ENCODE data around the gene AMPD2. TPM values are rescaled to one million over a fixed set of nuclear protein-coding genes. Genes with fewer than 3 reads are reported as not detected.
A peak's percentile ranks its signal among the peaks of the same experiment; 100 is the strongest.

Gene AMPD2
- total RNA-seq, 1 donor from 2014 or later, result 134 TPM

- no peak for DNase-seq (ENCODE audit: low spot score in 2 of 2, unreplicated experiment in 2 of 2)
- H3K27me3 Mint-ChIP-seq (ENCODE audit: low read depth), result no peaks in the 10 kb centered on the region
These were observed 13.2 kb downstream of the AMPD2 start for GRCh38 chr1:109632671-109633346.

GRCh38 chr1:109634292-109634691, 14.7 kb downstream of the AMPD2 start:
- DNase-seq (ENCODE audit: low spot score in 2 of 2, unreplicated experiment in 2 of 2), result no peak

More at GRCh38 chr1:109632671-109633346, 13.2 kb downstream of the AMPD2 start:
- TF ChIP-seq CTCF (IDR thresholded peaks at IDR 0.05; ENCODE audit: unreplicated experiment), result no peak
- peak overlapping the region; percentile 47 for H3K27ac Mint-ChIP-seq
- peaks cover 16% of the 10 kb centered on the region for H3K4me1 Mint-ChIP-seq
- no peak overlapping the region for H3K4me3 Mint-ChIP-seq
- peaks cover 24% of the 10 kb centered on the region for H3K36me3 Mint-ChIP-seq
- no peaks in the 10 kb centered on the region for H3K9me3 Mint-ChIP-seq

DNA sequence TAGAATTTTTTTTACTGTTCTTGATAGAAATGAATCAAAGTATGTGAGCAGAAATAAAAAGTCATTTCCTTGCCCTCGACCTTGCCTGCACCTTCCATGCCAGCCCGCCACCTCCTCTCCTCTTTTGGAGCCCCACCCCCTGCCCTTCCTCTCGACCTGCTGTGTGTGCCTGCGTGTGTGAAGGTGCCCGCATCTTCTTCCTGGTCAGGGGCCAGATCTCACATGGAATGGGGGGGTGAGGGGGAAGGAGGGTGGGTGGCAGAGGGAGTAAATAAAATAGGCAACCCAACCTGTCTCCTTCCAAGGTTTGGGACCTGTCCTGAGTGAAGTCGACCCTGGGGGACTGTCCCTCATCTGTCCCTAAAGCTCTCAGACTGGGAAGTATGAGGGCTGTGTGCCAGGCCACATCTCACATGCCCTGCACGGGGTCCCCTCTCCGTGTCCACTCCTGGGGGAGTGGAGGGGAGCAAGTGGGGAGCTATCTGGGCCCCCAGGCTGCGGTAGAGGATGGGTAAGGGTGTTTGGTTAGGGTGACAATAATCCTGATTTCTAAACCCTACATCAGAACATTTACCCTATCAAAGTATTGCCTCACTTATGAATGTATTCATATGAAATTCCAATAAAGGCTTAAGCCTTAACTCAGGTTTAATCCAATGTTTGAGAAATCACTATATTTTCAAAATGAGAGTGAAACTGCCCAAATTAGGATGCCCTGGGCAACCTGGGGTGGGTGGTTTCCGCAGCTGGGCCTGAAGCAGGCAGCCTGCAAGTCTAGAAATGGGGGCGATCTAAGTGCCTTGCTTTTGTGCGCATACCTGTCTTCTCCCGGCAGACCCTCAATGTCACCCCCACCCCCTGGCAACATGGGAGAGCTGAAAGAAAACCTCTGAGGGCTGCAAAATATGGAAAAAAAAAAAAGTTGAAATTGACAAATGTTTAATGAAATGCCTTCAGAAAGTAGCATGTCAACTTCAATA, 15.4 kb downstream of the AMPD2 start:
- TF ChIP-seq CTCF (IDR thresholded peaks at IDR 0.05; ENCODE audit: unreplicated experiment), result no peak
- no peak for DNase-seq (ENCODE audit: low spot score in 2 of 2, unreplicated experiment in 2 of 2)
- H3K27me3 Mint-ChIP-seq (ENCODE audit: low read depth), result no peaks in the 10 kb centered on the region
- H3K4me3 Mint-ChIP-seq, result no peak overlapping the region
- peaks cover 17% of the 10 kb centered on the region for H3K4me1 Mint-ChIP-seq
- H3K36me3 Mint-ChIP-seq, result peaks cover 10% of the 10 kb centered on the region
- peak overlapping the region; percentile 36 for H3K27ac Mint-ChIP-seq
- H3K9me3 Mint-ChIP-seq, result no peaks in the 10 kb centered on the region

More at GRCh38 chr1:109634292-109634691, 14.7 kb downstream of the AMPD2 start:
- H3K36me3 Mint-ChIP-seq, result peaks cover 18% of the 10 kb centered on the region
- H3K4me1 Mint-ChIP-seq, result peaks cover 16% of the 10 kb centered on the region
- H3K27me3 Mint-ChIP-seq (ENCODE audit: low read depth), result no peaks in the 10 kb centered on the region
- no peak overlapping the region for H3K27ac Mint-ChIP-seq
- no peaks in the 10 kb centered on the region for H3K9me3 Mint-ChIP-seq
- TF ChIP-seq CTCF (IDR thresholded peaks at IDR 0.05; ENCODE audit: unreplicated experiment), result no peak
- no peak overlapping the region for H3K4me3 Mint-ChIP-seq

- Mint-ChIP-seq H3K27me3 (ENCODE audit: low read depth) (no peaks in the 10 kb centered on the region), H3K4me1 (peaks cover 20% of the 10 kb centered on the region), H3K27ac (peak overlapping the region; percentile 82), H3K4me3 (no peak overlapping the region), H3K9me3 (no peaks in the 10 kb centered on the region), H3K36me3 (peaks cover 9% of the 10 kb centered on the region)
- no peak for TF ChIP-seq CTCF (IDR thresholded peaks at IDR 0.05; ENCODE audit: unreplicated experiment)
- no peak for DNase-seq (ENCODE audit: low spot score in 2 of 2, unreplicated experiment in 2 of 2)
These were observed 16.2 kb downstream of the AMPD2 start for GRCh38 chr1:109635862-109636200.

- Mint-ChIP-seq H3K27ac (peak overlapping the region; percentile 82), H3K4me1 (peaks cover 20% of the 10 kb centered on the region), H3K36me3 (peaks cover 6% of the 10 kb centered on the region), H3K27me3 (ENCODE audit: low read depth) (no peaks in the 10 kb centered on the region), H3K4me3 (no peak overlapping the region), H3K9me3 (no peaks in the 10 kb centered on the region)
- DNase-seq (ENCODE audit: low spot score in 2 of 2, unreplicated experiment in 2 of 2), result no peak
- TF ChIP-seq CTCF (IDR thresholded peaks at IDR 0.05; ENCODE audit: unreplicated experiment), result no peak
These were observed 16.7 kb downstream of the AMPD2 start for GRCh38 chr1:109636201-109636952.

All from mesothelial cell of epicardium (in vitro differentiated cells).